ENCODE data around the gene LRP3. TPM values are rescaled to one million over a fixed set of nuclear protein-coding genes. Genes with fewer than 3 reads are reported as not detected.

Gene LRP3
- total and polyA plus RNA-seq, 2 of the 13 experiments (the other 11 are each of a cell fraction or from before 2014, with no cell fraction given): 17.6 to 51.6 TPM

DNA sequence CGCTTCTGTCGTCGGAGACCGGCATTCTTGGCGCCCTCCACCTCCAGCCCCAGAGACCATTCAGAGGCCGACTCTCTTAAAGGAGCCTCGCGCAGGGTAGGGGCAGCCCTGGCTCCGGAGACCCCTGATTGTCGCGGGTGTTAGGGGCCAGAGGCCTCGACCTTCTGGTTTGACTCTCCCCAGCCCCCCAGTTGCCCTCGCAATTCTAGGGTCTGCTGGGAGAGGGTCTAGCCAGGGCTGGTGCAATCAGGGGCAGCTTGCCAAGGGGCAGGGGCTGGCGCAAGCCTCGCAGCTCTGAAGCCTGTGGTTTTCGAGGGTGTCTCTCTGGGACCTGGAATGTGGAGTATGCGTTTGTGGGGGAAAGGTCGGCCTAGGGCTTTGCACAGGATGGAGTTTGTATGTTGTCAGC lies 33.1 kb downstream of the LRP3 start (continued):
- TF ChIP-seq, protein P1, sequence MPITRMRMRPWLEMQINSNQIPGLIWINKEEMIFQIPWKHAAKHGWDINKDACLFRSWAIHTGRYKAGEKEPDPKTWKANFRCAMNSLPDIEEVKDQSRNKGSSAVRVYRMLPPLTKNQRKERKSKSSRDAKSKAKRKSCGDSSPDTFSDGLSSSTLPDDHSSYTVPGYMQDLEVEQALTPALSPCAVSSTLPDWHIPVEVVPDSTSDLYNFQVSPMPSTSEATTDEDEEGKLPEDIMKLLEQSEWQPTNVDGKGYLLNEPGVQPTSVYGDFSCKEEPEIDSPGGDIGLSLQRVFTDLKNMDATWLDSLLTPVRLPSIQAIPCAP (CRISPR knock-in tag; IDR thresholded peaks at IDR 0.05; ENCODE audit: low read depth): no peak
- TF ChIP-seq, protein P2, sequence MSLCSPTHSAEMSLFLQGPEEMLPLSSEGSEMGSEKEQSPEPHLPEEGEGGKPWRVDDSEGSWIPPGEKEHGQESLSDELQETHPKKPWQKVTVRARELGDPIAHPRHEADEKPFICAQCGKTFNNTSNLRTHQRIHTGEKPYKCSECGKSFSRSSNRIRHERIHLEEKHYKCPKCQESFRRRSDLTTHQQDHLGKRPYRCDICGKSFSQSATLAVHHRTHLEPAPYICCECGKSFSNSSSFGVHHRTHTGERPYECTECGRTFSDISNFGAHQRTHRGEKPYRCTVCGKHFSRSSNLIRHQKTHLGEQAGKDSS (CRISPR knock-in tag; IDR thresholded peaks at IDR 0.05; ENCODE audit: borderline replicate concordance, low read depth): no peak
- TF ChIP-seq KLF12 (CRISPR knock-in tag; IDR thresholded peaks at IDR 0.05; ENCODE audit: borderline replicate concordance): no peak
- no peak for TF ChIP-seq GATAD1 (CRISPR knock-in tag; IDR thresholded peaks at IDR 0.05)
- TF ChIP-seq, protein P3, sequence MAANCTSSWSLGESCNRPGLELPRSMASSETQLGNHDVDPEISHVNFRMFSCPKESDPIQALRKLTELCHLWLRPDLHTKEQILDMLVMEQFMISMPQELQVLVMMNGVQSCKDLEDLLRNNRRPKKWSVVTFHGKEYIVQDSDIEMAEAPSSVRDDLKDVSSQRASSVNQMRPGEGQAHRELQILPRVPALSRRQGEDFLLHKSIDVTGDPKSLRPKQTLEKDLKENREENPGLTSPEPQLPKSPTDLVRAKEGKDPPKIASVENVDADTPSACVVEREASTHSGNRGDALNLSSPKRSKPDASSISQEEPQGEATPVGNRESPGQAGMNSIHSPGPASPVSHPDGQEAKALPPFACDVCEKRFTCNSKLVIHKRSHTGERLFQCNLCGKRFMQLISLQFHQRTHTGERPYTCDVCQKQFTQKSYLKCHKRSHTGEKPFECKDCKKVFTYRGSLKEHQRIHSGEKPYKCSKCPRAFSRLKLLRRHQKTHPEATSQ (CRISPR knock-in tag; IDR thresholded peaks at IDR 0.05; ENCODE audit: borderline replicate concordance): no peak
- no peak for TF ChIP-seq ARID2 (CRISPR knock-in tag; IDR thresholded peaks at IDR 0.05; ENCODE audit: borderline replicate concordance)
- TF ChIP-seq, protein P4, sequence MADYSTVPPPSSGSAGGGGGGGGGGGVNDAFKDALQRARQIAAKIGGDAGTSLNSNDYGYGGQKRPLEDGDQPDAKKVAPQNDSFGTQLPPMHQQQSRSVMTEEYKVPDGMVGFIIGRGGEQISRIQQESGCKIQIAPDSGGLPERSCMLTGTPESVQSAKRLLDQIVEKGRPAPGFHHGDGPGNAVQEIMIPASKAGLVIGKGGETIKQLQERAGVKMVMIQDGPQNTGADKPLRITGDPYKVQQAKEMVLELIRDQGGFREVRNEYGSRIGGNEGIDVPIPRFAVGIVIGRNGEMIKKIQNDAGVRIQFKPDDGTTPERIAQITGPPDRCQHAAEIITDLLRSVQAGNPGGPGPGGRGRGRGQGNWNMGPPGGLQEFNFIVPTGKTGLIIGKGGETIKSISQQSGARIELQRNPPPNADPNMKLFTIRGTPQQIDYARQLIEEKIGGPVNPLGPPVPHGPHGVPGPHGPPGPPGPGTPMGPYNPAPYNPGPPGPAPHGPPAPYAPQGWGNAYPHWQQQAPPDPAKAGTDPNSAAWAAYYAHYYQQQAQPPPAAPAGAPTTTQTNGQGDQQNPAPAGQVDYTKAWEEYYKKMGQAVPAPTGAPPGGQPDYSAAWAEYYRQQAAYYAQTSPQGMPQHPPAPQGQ (CRISPR knock-in tag; IDR thresholded peaks at IDR 0.05; ENCODE audit: borderline replicate concordance): no peak
- no peak for TF ChIP-seq ASH2L (IDR thresholded peaks at IDR 0.05; ENCODE audit: insufficient read length, low read depth, low read length)
- TF ChIP-seq RBM39 (IDR thresholded peaks at IDR 0.05; ENCODE audit: low read depth, low read length, poor library complexity, severe bottlenecking): no peak
- TF ChIP-seq ZBTB38 (CRISPR knock-in tag; IDR thresholded peaks at IDR 0.05): no peak
- TF ChIP-seq, protein P5, sequence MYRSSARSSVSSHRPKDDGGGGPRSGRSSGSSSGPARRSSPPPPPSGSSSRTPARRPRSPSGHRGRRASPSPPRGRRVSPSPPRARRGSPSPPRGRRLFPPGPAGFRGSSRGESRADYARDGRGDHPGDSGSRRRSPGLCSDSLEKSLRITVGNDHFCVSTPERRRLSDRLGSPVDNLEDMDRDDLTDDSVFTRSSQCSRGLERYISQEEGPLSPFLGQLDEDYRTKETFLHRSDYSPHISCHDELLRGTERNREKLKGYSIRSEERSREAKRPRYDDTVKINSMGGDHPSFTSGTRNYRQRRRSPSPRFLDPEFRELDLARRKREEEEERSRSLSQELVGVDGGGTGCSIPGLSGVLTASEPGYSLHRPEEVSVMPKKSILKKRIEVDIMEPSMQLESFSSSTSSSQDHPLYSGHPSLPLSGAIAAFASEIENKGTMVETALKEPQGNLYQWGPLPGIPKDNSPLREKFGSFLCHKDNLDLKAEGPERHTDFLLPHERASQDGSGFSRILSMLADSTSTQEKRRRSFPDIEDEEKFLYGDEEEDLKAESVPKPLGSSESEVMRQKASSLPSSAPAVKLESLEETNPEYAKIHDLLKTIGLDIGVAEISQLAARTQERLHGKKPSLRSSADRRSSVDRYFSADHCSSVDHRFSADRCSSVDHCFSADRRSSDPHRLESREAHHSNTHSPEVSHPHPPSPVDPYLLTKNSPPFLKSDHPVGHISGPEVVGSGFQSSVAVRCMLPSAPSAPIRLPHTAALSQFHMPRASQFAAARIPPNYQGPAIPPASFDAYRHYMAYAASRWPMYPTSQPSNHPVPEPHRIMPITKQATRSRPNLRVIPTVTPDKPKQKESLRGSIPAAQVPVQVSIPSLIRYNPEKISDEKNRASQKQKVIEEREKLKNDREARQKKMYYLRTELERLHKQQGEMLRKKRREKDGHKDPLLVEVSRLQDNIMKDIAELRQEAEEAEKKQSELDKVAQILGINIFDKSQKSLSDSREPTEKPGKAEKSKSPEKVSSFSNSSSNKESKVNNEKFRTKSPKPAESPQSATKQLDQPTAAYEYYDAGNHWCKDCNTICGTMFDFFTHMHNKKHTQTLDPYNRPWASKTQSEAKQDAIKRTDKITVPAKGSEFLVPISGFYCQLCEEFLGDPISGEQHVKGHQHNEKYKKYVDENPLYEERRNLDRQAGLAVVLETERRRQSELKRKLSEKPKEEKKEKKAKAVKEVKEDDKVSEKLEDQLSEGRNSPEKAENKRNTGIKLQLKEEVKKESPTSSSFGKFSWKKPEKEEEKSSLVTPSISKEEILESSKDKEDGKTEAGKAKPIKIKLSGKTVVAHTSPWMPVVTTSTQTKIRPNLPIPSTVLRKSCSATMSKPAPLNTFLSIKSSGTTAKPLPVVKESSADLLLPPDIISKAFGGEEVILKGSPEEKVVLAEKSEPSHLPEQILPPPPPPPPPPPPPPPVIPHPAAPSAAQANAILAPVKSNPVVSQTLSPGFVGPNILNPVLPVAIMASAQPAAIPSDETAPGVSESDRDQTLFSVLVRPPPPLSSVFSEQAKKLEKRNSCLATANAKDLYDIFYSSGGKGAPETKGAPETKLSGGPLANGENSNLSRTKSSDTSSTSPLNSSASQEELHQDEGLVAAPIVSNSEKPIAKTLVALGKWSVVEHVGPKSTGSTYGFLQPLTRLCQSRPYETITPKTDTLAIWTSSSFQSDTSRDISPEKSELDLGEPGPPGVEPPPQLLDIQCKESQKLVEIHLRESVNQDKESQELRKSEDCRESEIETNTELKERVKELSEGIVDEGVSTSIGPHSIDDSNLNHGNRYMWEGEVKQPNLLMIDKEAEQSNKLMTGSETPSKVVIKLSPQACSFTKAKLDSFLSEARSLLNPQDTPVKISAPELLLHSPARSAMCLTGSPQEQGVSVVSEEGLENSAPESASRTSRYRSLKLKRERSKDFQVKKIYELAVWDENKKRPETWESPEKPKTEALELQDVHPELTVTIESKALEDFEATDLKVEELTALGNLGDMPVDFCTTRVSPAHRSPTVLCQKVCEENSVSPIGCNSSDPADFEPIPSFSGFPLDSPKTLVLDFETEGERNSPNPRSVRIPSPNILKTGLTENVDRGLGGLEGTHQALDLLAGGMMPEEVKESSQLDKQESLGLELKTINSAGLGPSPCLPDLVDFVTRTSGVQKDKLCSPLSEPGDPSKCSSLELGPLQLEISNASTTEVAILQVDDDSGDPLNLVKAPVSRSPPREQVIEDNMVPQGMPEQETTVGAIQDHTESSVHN (CRISPR knock-in tag; IDR thresholded peaks at IDR 0.05): no peak
- TF ChIP-seq, protein P6, sequence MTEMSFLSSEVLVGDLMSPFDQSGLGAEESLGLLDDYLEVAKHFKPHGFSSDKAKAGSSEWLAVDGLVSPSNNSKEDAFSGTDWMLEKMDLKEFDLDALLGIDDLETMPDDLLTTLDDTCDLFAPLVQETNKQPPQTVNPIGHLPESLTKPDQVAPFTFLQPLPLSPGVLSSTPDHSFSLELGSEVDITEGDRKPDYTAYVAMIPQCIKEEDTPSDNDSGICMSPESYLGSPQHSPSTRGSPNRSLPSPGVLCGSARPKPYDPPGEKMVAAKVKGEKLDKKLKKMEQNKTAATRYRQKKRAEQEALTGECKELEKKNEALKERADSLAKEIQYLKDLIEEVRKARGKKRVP (CRISPR knock-in tag; IDR thresholded peaks at IDR 0.05): no peak
